H9 (cell line): ENCODE measurements around the gene TMEM98. TPM values are rescaled to one million over a fixed set of nuclear protein-coding genes. Genes with fewer than 3 reads are reported as not detected.

ENCODE experiments used
- DNase-seq: peaks from one replicate; pipeline ENCODE4 v3.0.0-alpha.2; 2017
- H2AFZ ChIP-seq: one replicate; pipeline ENCODE4 v1.6.1; 2013; ENCODE audit warnings: mild to moderate bottlenecking, low read length, control low read depth, moderate library complexity
- H2AK5ac ChIP-seq: 2 replicates; pipeline ENCODE4 v1.6.1; 2013; ENCODE audit warnings: low read length, control low read depth, mixed read lengths; ENCODE audit not compliant: insufficient read length
- H2BK120ac ChIP-seq: one replicate; pipeline ENCODE4 v1.6.1; 2013; ENCODE audit warnings: low read depth, mild to moderate bottlenecking, low read length, control low read depth, inconsistent platforms; ENCODE audit not compliant: poor library complexity, severe bottlenecking
- H2BK12ac ChIP-seq: 2 replicates; pipeline ENCODE4 v1.6.1; 2013; ENCODE audit warnings: low read length, control low read depth, mixed read lengths, low read depth; ENCODE audit not compliant: insufficient read length
- H2BK15ac ChIP-seq: 2 replicates; pipeline ENCODE4 v1.6.1; 2013; ENCODE audit warnings: low read depth, low read length, control low read depth
- H2BK20ac ChIP-seq: one replicate; pipeline ENCODE4 v1.6.1; 2013; ENCODE audit warnings: low read depth, mild to moderate bottlenecking, low read length, control low read depth, inconsistent platforms; ENCODE audit not compliant: poor library complexity, severe bottlenecking
- H2BK5ac ChIP-seq: 2 replicates; pipeline ENCODE4 v1.6.1; 2013; ENCODE audit warnings: low read length, control low read depth, mixed read lengths; ENCODE audit not compliant: insufficient read length
- H3K14ac ChIP-seq: 2 replicates; pipeline ENCODE4 v1.6.1; 2013; ENCODE audit warnings: low read length, control low read depth; ENCODE audit not compliant: insufficient read depth
- H3K18ac ChIP-seq: 2 replicates; pipeline ENCODE4 v1.6.1; 2013; ENCODE audit warnings: low read depth, mild to moderate bottlenecking, mixed read lengths, low read length, control low read depth; ENCODE audit not compliant: insufficient read length
- H3K23ac ChIP-seq: 2 replicates; pipeline ENCODE4 v1.6.1; 2013; ENCODE audit warnings: low read length, control low read depth, mixed read lengths, low read depth; ENCODE audit not compliant: insufficient read length
- H3K23me2 ChIP-seq: 2 replicates; pipeline ENCODE4 v1.6.1; 2013; ENCODE audit warnings: low read depth, mild to moderate bottlenecking, mixed read lengths, low read length, control low read depth; ENCODE audit not compliant: insufficient read length, poor library complexity, severe bottlenecking
- H3K27ac ChIP-seq: 2 replicates; pipeline ENCODE4 v1.5.1; 2013; ENCODE audit warnings: low read length, control low read depth, mixed read lengths, low read depth; ENCODE audit not compliant: insufficient read length
- H3K27me3 ChIP-seq: 2 replicates; pipeline ENCODE4 v1.6.1; 2013; ENCODE audit warnings: low read length, control low read depth, inconsistent platforms; ENCODE audit not compliant: insufficient read depth
- H3K4ac ChIP-seq: 2 replicates; pipeline ENCODE4 v1.6.1; 2013; ENCODE audit warnings: low read depth, mild to moderate bottlenecking, control low read depth, inconsistent platforms, low read length, moderate library complexity
- H3K4me1 ChIP-seq: 2 replicates; pipeline ENCODE4 v1.6.1; 2013; ENCODE audit warnings: low read length, control low read depth, inconsistent platforms; ENCODE audit not compliant: insufficient read depth
- H3K4me2 ChIP-seq: 2 replicates; pipeline ENCODE4 v1.6.1; 2013; ENCODE audit warnings: low read length, control low read depth, mixed read lengths; ENCODE audit not compliant: insufficient read length, insufficient read depth
- H3K56ac ChIP-seq: 2 replicates; pipeline ENCODE4 v1.6.1; 2013; ENCODE audit warnings: low read depth, mild to moderate bottlenecking, mixed read lengths, low read length, control low read depth; ENCODE audit not compliant: insufficient read length
- H3K79me1 ChIP-seq: 2 replicates; pipeline ENCODE4 v1.6.1; 2013; ENCODE audit warnings: low read depth, mild to moderate bottlenecking, moderate library complexity, low read length, control low read depth, inconsistent platforms; ENCODE audit not compliant: insufficient read depth, poor library complexity, severe bottlenecking
- H3K79me2 ChIP-seq: 2 replicates; pipeline ENCODE4 v1.6.1; 2013; ENCODE audit warnings: low read length, control low read depth, inconsistent platforms; ENCODE audit not compliant: insufficient read depth
- H3K9ac ChIP-seq: 2 replicates; pipeline ENCODE4 v1.6.1; 2013; ENCODE audit warnings: low read length, control low read depth, mixed read lengths; ENCODE audit not compliant: insufficient read length; ENCODE audit errors: extremely low read depth
- H3K9me3 ChIP-seq: one replicate; pipeline ENCODE4 v1.6.1; 2013; ENCODE audit warnings: low read depth, low read length, inconsistent platforms; ENCODE audit not compliant: control insufficient read depth
- H3T11ph ChIP-seq: one replicate; pipeline ENCODE4 v1.6.1; 2013; ENCODE audit warnings: mild to moderate bottlenecking, low read length, control low read depth, inconsistent platforms
- H4K20me1 ChIP-seq: one replicate; pipeline ENCODE4 v1.6.1; 2013; ENCODE audit not compliant: control insufficient read depth, insufficient read length, insufficient read depth
- H4K5ac ChIP-seq: 2 replicates; pipeline ENCODE4 v1.6.1; 2013; ENCODE audit warnings: low read depth, mild to moderate bottlenecking, mixed read lengths, low read length, control low read depth; ENCODE audit not compliant: insufficient read length
- H4K8ac ChIP-seq: replicated peaks from 2 replicates; pipeline ENCODE4 v1.6.1; 2013; ENCODE audit warnings: low read length, control low read depth, mixed read lengths, low read depth; ENCODE audit not compliant: insufficient read length
- H4K91ac ChIP-seq: 2 replicates; pipeline ENCODE4 v1.6.1; 2013; ENCODE audit warnings: low read depth, mild to moderate bottlenecking, moderate library complexity, mixed read lengths, low read length, control low read depth; ENCODE audit not compliant: insufficient read length
- H3K27ac Mint-ChIP-seq, 3 experiments: 2 replicates in 2 of 3; 3 replicates in 1 of 3; pipeline ENCODE4 v1.8.0; 2020 to 2021; ENCODE audit warnings: mixed read lengths in 3 of 3, mild to moderate bottlenecking in 1 of 3, moderate library complexity in 1 of 3
- H3K27me3 Mint-ChIP-seq: 2 replicates; pipeline ENCODE4 v1.8.0; 2021; ENCODE audit warnings: low read depth, mild to moderate bottlenecking, moderate library complexity, mixed read lengths
- H3K36me3 Mint-ChIP-seq, 3 experiments: 2 replicates in 2 of 3; 3 replicates in 1 of 3; pipeline ENCODE4 v1.8.0; 2020 to 2021; ENCODE audit warnings: low read depth in 3 of 3, mixed read lengths in 3 of 3; ENCODE audit not compliant: insufficient read depth in 1 of 3
- H3K4me1 Mint-ChIP-seq, 2 experiments: 2 replicates each; pipeline ENCODE4 v1.8.0; 2020; ENCODE audit warnings: mixed read lengths in 2 of 2
- H3K4me3 Mint-ChIP-seq, 2 experiments: 2 replicates in 1 of 2; 3 replicates in 1 of 2; pipeline ENCODE4 v1.8.0; 2020 to 2021; ENCODE audit warnings: mild to moderate bottlenecking in 2 of 2, mixed read lengths in 2 of 2, moderate library complexity in 1 of 2
- H3K9me3 Mint-ChIP-seq, 2 experiments: 2 replicates in 1 of 2; 3 replicates in 1 of 2; pipeline ENCODE4 v1.8.0; 2020; ENCODE audit warnings: mild to moderate bottlenecking in 2 of 2, mixed read lengths in 2 of 2, moderate library complexity in 1 of 2
- CTCF ChIP-seq: fragments of 200-600 bp; sonication (generic); conservative IDR thresholded peaks from 3 replicates; pipeline ENCODE4 v1.8.0; 2021; ENCODE audit warnings: antibody characterized with exemption, mild to moderate bottlenecking
- WGBS: extraction: QIAGEN DNeasy Blood & Tissue Kit; methylation state at CpG from one replicate; pipeline ENCODE4 v1.1.7; 2013; ENCODE audit warnings: missing lambda C conversion rate, low lambda C conversion rate, mixed read lengths; ENCODE audit not compliant: insufficient read length; ENCODE audit errors: extremely low coverage; 5-methylcytosine and 5-hydroxymethylcytosine counted together
- total RNA-seq: library from RNA; stranded (reverse); gene quantifications from 2 replicates; pipeline ENCODE4 v1.2.1, GENCODE V29; 2021

TMEM98 gene
- total RNA-seq, 1 experiment from 2014 or later, result 78.4 TPM

GRCh38 chr17:32992321-32993033, 64.5 kb downstream of the TMEM98 start:
- Histone ChIP-seq H3K27me3 (no peaks in the 10 kb centered on the region), H3K79me2 (no peaks in the 10 kb centered on the region), H2BK15ac (no peak overlapping the region), H4K20me1 (no peaks in the 10 kb centered on the region), H3K4ac (no peak overlapping the region), H2AK5ac (no peak overlapping the region), H2AFZ (no peak overlapping the region), H3K9ac (no peak overlapping the region), H3K14ac (no peak overlapping the region), H2BK5ac (no peak overlapping the region), H3K23me2 (no peaks in the 10 kb centered on the region), H2BK120ac (no peak overlapping the region), H2BK20ac (no peak overlapping the region), H4K8ac (no peak overlapping the region), H3K9me3 (no peaks in the 10 kb centered on the region), H4K5ac (no peak overlapping the region), H3K27ac (no peak overlapping the region), H3T11ph (no peak overlapping the region), H3K4me2 (no peak overlapping the region), H3K18ac (no peak overlapping the region), H4K91ac (no peak overlapping the region), H3K23ac (no peak overlapping the region), H2BK12ac (no peak overlapping the region), H3K56ac (no peak overlapping the region), H3K79me1 (no peaks in the 10 kb centered on the region), H3K4me1 (no peaks in the 10 kb centered on the region)
- H3K36me3 Mint-ChIP-seq, result peaks cover 0 to 12% (median 2%) of the 10 kb centered on the region in 3 experiments; a peak in 3 of 7 replicates
- H3K4me3 Mint-ChIP-seq, result no peak overlapping the region
- TF ChIP-seq CTCF, result no peak
- H3K9me3 Mint-ChIP-seq, result peaks cover 15 to 19% of the 10 kb centered on the region in 2 experiments
- no peaks in the 10 kb centered on the region for H3K4me1 Mint-ChIP-seq
- no peak overlapping the region for H3K27ac Mint-ChIP-seq
- no peak for DNase-seq
- peaks cover 17% of the 10 kb centered on the region for H3K27me3 Mint-ChIP-seq
- WGBS, result no CpG with 5 or more reads among the region's 13 CpGs
